ENCODE data around the gene MICALL2. TPM values are rescaled to one million over a fixed set of nuclear protein-coding genes. Genes with fewer than 3 reads are reported as not detected.

The MICALL2 gene
- polyA plus RNA-seq, 2 of the 4 experiments (the other 2 are of a cell fraction) = 6.1 to 20.6 TPM

DNA sequence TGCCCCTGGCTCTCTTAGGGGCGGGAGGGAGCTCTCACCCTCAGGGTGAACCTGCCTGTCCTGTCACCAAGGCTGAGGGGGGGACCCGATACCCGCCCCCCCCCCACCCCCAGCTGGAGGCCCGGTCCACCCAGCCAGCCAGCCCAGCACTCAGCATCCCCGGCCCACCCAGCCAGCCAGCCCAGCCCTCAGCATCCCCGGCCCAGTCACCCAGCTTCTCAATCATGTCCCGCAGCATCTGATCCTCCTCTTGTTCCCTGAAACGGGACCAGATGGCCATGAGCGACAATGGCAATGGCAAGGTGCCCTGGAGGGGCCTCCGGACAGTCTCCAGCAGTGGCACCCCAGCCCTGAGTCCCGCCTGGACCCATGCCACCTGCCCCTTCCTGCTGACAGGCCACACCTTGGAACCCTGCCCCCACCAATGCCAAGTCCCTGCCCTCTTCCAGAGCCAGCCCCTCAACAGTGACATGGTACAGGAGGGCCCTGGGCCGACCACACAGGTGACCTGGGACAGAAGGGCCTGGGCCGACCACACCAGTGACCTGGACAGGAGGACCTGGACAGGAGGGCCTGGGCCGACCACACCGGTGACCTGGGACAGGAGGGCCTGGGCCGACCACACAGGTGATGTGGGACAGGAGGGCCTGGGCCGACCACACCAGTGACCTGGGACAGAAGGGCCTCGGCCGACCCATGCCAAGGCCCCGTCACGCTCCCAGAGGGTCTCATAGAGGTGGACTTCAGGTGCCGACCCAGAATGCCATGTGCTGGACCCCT lies 24.2 kb downstream of the MICALL2 start:
- no peak overlapping the region for H3K4me3 ChIP-seq
- CTCF ChIA-PET = interaction anchor here (0.5 to 10.9 kb wide), 5 partner anchors 22 to 242 kb away, joined by 3 to 90 read pairs (median 6); partner anchors contain the start of gene MICALL2
- 91% methylated on average over 13 of the region's 22 CpGs for WGBS (ENCODE audit: missing lambda C conversion rate)
- FAIRE-seq (no peak), DNase-seq (ENCODE audit: low read depth in 1 of 2, low spot score in 1 of 2) (no peak), ATAC-seq (no peak)
- H3K4me1 ChIP-seq = peaks cover 4% of the 10 kb centered on the region; the same call in 2 of the 3 replicates
- no peak overlapping the region for H3K4me2 ChIP-seq
- no peak overlapping the region for H3K27ac ChIP-seq
- no peak for TF ChIP-seq TFCP2L1 (CRISPR knock-in tag; IDR thresholded peaks at IDR 0.05)
- TF ChIP-seq, protein P1, sequence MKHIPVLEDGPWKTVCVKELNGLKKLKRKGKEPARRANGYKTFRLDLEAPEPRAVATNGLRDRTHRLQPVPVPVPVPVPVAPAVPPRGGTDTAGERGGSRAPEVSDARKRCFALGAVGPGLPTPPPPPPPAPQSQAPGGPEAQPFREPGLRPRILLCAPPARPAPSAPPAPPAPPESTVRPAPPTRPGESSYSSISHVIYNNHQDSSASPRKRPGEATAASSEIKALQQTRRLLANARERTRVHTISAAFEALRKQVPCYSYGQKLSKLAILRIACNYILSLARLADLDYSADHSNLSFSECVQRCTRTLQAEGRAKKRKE (CRISPR knock-in tag; IDR thresholded peaks at IDR 0.05; ENCODE audit: low read depth) = no peak
- no peaks in the 10 kb centered on the region for H3K9me3 ChIP-seq
- POLR2A ChIA-PET = no interaction called here

DNA sequence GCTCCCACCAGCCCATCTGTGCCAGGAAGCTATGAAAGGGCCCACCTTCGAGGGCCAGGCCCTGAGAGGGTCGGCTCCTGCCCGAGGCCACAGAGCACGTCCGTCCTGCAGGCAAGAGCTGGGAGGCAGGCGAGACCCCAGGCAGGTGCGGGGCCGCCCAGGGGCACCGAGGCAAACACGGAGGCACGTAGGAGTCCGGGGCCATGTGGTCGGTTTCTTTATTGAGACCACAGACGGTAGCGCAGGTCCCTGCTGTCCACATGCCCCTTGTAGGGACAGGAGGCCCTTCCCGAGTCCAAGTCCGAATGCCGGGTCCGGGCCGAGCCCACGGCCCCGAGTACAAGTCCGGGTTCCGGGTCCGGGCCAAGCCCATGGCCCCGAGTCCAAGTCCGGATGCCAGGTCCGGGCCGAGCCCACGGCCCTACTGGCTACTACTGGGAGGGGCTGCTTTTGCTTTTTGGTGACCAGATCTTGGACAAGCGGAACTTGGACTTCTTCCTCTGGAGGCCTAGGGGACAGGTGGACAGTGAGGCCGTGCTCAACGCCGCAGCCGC lies 25.0 kb downstream of the MICALL2 start:
- Histone ChIP-seq H3K4me1 (peaks cover 4% of the 10 kb centered on the region; the same call in 2 of the 3 replicates), H3K4me3 (no peak overlapping the region), H3K4me2 (no peak overlapping the region), H3K27ac (no peak overlapping the region), H3K9me3 (no peaks in the 10 kb centered on the region)
- ChIA-PET POLR2A (no interaction called here), CTCF (interaction anchor here (0.5 to 10.9 kb wide), 10 partner anchors 8 to 241 kb away, joined by 3 to 90 read pairs (median 32); partner anchors contain the start of gene MICALL2)
- no peak for DNase-seq (ENCODE audit: low read depth in 1 of 2, low spot score in 1 of 2)
- TF ChIP-seq KDM1A (IDR thresholded peaks at IDR 0.05; ENCODE audit: low read depth) = no peak
- TF ChIP-seq, protein P2, sequence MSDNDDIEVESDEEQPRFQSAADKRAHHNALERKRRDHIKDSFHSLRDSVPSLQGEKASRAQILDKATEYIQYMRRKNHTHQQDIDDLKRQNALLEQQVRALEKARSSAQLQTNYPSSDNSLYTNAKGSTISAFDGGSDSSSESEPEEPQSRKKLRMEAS (IDR thresholded peaks at IDR 0.05) = no peak
- TF ChIP-seq MAZ (IDR thresholded peaks at IDR 0.05; ENCODE audit: borderline replicate concordance, low read depth, low read length) = no peak
- TF ChIP-seq, protein P3, sequence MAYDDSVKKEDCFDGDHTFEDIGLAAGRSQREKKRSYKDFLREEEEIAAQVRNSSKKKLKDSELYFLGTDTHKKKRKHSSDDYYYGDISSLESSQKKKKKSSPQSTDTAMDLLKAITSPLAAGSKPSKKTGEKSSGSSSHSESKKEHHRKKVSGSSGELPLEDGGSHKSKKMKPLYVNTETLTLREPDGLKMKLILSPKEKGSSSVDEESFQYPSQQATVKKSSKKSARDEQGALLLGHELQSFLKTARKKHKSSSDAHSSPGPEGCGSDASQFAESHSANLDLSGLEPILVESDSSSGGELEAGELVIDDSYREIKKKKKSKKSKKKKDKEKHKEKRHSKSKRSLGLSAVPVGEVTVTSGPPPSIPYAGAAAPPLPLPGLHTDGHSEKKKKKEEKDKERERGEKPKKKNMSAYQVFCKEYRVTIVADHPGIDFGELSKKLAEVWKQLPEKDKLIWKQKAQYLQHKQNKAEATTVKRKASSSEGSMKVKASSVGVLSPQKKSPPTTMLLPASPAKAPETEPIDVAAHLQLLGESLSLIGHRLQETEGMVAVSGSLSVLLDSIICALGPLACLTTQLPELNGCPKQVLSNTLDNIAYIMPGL (CRISPR knock-in tag; IDR thresholded peaks at IDR 0.05; ENCODE audit: borderline replicate concordance) = no peak
- TF ChIP-seq EP300 (IDR thresholded peaks at IDR 0.05) = no peak
- no peak for TF ChIP-seq HOXB5 (CRISPR knock-in tag; IDR thresholded peaks at IDR 0.05)
- FAIRE-seq = no peak
- no peak for ATAC-seq
- 98% methylated on average over 12 of the region's 35 CpGs for WGBS (ENCODE audit: missing lambda C conversion rate)

DNA sequence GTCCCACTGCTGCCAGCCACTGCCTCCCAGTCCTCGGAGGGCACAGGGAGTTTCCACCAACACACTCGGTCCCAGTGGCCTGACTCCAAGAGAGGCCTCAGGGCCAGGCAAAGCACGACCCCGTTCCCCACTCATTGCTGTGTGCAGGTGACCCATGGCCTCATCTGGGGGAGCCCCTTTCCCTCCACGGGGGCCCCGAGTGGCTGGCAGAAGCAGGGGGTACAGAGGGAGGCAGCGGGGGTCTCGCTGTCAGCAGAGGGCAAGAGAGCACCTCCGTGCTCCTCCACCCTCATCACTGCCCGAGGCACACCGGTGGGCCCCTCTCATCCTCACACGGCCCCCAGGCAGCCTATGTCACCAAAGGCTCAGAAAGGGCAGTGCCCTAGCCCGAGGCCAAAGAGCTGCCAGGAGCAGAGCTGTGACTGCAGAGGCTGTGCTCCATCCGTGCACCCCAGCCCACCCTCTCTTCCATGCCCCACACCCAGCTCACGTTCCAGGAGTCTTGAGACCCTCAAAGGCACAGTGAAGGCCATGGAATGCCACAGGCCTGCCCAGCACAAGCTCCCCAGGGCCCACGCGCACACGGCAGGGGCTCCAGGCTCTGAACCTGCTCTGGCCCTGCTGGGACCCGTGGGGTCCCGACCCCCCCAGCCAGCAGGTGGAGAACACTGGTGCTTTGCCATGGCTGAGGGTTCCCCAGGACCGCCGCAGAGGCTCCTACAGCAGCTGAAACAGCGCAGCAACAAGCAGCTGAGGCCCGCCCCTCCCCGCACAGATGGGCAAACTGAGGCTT lies 25.9 kb downstream of the MICALL2 start:
- Histone ChIP-seq H3K4me1 (peaks cover 4% of the 10 kb centered on the region; the same call in 2 of the 3 replicates), H3K4me2 (no peak overlapping the region), H3K9me3 (no peaks in the 10 kb centered on the region), H3K27ac (no peak overlapping the region), H3K4me3 (no peak overlapping the region)
- no peak for FAIRE-seq
- no peak for DNase-seq (ENCODE audit: low read depth in 1 of 2, low spot score in 1 of 2)
- ChIA-PET POLR2A (no interaction called here), CTCF (interaction anchor here (0.5 to 10.9 kb wide), 37 partner anchors 8 to 999 kb away, joined by 3 to 90 read pairs (median 4); partner anchors contain the start of gene MICALL2)
- ATAC-seq = no peak
- TF ChIP-seq EHMT2 (IDR thresholded peaks at IDR 0.05; ENCODE audit: low read depth) = no peak
- TF ChIP-seq, protein P4, sequence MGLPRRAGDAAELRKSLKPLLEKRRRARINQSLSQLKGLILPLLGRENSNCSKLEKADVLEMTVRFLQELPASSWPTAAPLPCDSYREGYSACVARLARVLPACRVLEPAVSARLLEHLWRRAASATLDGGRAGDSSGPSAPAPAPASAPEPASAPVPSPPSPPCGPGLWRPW (IDR thresholded peaks at IDR 0.05) = no peak
- no peak for TF ChIP-seq ESRRA (IDR thresholded peaks at IDR 0.05; ENCODE audit: borderline replicate concordance, low read length)
- TF ChIP-seq ZSCAN20 (CRISPR knock-in tag; IDR thresholded peaks at IDR 0.05) = no peak
- no peak for TF ChIP-seq RAD21 (conservative IDR thresholded peaks at IDR 0.05 in 1 of 2, IDR thresholded peaks at IDR 0.05 in 1 of 2)
- TF ChIP-seq FOSB (CRISPR knock-in tag; IDR thresholded peaks at IDR 0.05) = no peak
- WGBS (ENCODE audit: missing lambda C conversion rate) = 71% methylated on average over 14 of the region's 25 CpGs

Measured in A549 (cell line).